Femur (tissue), 1 donor: ENCODE data around the gene NPHP3.
A peak's percentile ranks its signal among the peaks of the same experiment; 100 is the strongest.

ENCODE experiments used
- DNase-seq: peaks from one replicate; pipeline ENCODE4 v3.0.0-alpha.2; 2017

The NPHP3 gene

GRCh38 chr3:132682201-132682600, 40.0 kb downstream of the NPHP3 start:
- DNase-seq, result no peak

- peak; percentile 44 for DNase-seq
Observed at GRCh38 chr3:132681421-132681820, 40.8 kb downstream of the NPHP3 start.

GRCh38 chr3:132679911-132680310, 42.3 kb downstream of the NPHP3 start:
- no peak for DNase-seq

GRCh38 chr3:132675408-132675807, 46.8 kb downstream of the NPHP3 start:
- DNase-seq, result no peak

GRCh38 chr3:132669256-132669777, 52.9 kb downstream of the NPHP3 start:
- DNase-seq, result no peak

GRCh38 chr3:132665230-132665745, 56.9 kb downstream of the NPHP3 start:
- no peak for DNase-seq

- no peak for DNase-seq
Observed at GRCh38 chr3:132662212-132662611, 60.0 kb downstream of the NPHP3 start.

GRCh38 chr3:132661101-132661500, 61.1 kb downstream of the NPHP3 start:
- no peak for DNase-seq

GRCh38 chr3:132660811-132661070, 61.5 kb downstream of the NPHP3 start:
- DNase-seq, result no peak

- DNase-seq, result peak; percentile 82
Observed at GRCh38 chr3:132660052-132660810, 62.0 kb downstream of the NPHP3 start, which contains the start of gene UBA5. Gene UBA5 (plus strand): TSS chr3:132660329. CDS start chr3:132660538, 209 bp downstream.

- DNase-seq, result peak; percentile 84
Observed at GRCh38 chr3:132659365-132660051, 62.7 kb downstream of the NPHP3 start, which contains the start of gene ACAD11. Gene ACAD11 (minus strand): TSS chr3:132659809. CDS start chr3:132659751, 58 bp downstream.

GRCh38 chr3:132659000-132659364, 63.2 kb downstream of the NPHP3 start:
- no peak for DNase-seq

- DNase-seq, result no peak
Observed at GRCh38 chr3:132657869-132658747, 64.1 kb downstream of the NPHP3 start.

- no peak for DNase-seq
Observed at GRCh38 chr3:132655471-132655870, 66.7 kb downstream of the NPHP3 start.

- DNase-seq, result no peak
Observed at GRCh38 chr3:132654721-132655120, 67.5 kb downstream of the NPHP3 start.

GRCh38 chr3:132654190-132654589, 68.0 kb downstream of the NPHP3 start:
- DNase-seq, result no peak

- DNase-seq, result no peak
Observed at GRCh38 chr3:132652640-132653270, 69.5 kb downstream of the NPHP3 start.

- no peak for DNase-seq
Observed at GRCh38 chr3:132650153-132650552, 72.1 kb downstream of the NPHP3 start.

- DNase-seq, result no peak
Observed at GRCh38 chr3:132645058-132645457, 77.2 kb downstream of the NPHP3 start.

GRCh38 chr3:132643366-132643765, 78.8 kb downstream of the NPHP3 start:
- DNase-seq, result peak; percentile 24

GRCh38 chr3:132642539-132642847, 79.7 kb downstream of the NPHP3 start:
- no peak for DNase-seq

GRCh38 chr3:132641837-132642538, 80.2 kb downstream of the NPHP3 start:
- DNase-seq, result no peak
